ENCODE measurements around the gene THSD4.

- TF ChIP-seq CTCF (IDR thresholded peaks at IDR 0.05; ENCODE audit: low read length), result no peak
- no peak for TF ChIP-seq EZH2 (IDR thresholded peaks at IDR 0.05; ENCODE audit: borderline replicate concordance, low read length)
These were observed 341.5 kb downstream of the THSD4 start for GRCh38 chr15:71456811-71457210.
